ENCODE measurements around the gene KIAA1549.

- TF ChIP-seq, protein P1, sequence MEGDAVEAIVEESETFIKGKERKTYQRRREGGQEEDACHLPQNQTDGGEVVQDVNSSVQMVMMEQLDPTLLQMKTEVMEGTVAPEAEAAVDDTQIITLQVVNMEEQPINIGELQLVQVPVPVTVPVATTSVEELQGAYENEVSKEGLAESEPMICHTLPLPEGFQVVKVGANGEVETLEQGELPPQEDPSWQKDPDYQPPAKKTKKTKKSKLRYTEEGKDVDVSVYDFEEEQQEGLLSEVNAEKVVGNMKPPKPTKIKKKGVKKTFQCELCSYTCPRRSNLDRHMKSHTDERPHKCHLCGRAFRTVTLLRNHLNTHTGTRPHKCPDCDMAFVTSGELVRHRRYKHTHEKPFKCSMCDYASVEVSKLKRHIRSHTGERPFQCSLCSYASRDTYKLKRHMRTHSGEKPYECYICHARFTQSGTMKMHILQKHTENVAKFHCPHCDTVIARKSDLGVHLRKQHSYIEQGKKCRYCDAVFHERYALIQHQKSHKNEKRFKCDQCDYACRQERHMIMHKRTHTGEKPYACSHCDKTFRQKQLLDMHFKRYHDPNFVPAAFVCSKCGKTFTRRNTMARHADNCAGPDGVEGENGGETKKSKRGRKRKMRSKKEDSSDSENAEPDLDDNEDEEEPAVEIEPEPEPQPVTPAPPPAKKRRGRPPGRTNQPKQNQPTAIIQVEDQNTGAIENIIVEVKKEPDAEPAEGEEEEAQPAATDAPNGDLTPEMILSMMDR (IDR thresholded peaks at IDR 0.05), result no peak
- TF ChIP-seq POLR2AphosphoS5 (IDR thresholded peaks at IDR 0.05; ENCODE audit: low read depth, low read length) (no peak), SIN3A (IDR thresholded peaks at IDR 0.05; ENCODE audit: borderline replicate concordance, insufficient read depth, low read depth, low read length) (no peak)
These were observed 1.1 kb downstream of the KIAA1549 start for GRCh38 chr7:138979988-138980562.
